GM12891 (cell line): ENCODE data around the gene HMGCS2.

ENCODE experiments used
- POLR2A ChIP-seq: IDR thresholded peaks from 2 replicates; pipeline ENCODE4 v1.6.1; 2011; ENCODE audit warnings: low read depth, low read length, control low read depth
- SPI1 ChIP-seq: IDR thresholded peaks from 2 replicates; pipeline ENCODE4 v1.6.1; 2011; ENCODE audit warnings: low read depth, low read length, control low read depth

- TF ChIP-seq POLR2A (no peak), SPI1 (no peak)
Measured at GRCh38 chr1:119778359-119778758, 9.7 kb upstream of the HMGCS2 start.
